ENCODE measurements around the gene RTN4R.

Gene RTN4R

DNA sequence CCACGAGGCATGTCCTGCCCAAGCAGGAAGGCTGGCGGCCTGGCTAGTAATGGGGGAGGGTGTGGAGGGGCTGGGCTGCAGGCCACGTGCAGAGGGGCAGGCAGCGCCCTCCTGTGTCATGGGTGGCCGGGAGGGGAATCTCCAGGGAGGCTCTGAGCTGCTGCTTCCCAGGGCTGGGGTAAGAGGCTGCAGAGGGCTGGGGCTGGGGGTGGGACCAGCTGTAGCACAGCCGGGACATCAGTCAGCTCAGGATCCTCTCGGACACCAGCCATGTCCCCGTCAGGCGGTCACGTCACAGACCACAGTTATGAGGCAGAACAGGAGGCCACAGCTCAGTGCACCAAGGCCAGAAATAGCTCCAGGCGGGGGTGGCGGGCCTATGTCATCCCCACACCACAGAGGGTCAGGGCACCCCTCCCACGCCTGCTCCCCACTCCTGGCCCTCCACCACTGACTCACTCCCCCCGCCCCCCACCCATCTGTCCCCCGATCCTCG, 21.1 kb downstream of the RTN4R start:
- H3K9me3 ChIP-seq (ENCODE audit: insufficient read depth, low read depth, low read length): no peaks in the 10 kb centered on the region
- peaks cover 17% of the 10 kb centered on the region for H3K4me1 ChIP-seq (ENCODE audit: insufficient read depth, low read length)
- no peaks in the 10 kb centered on the region for H3K27me3 ChIP-seq (ENCODE audit: insufficient read depth, low read length)
- H3K9ac ChIP-seq (ENCODE audit: low read depth, low read length): no peak overlapping the region
- no peaks in the 10 kb centered on the region for H3K36me3 ChIP-seq (ENCODE audit: insufficient read depth, low read length)
- 76% methylated on average over 15 of the region's 16 CpGs for WGBS
- no peak overlapping the region for H3K27ac ChIP-seq (ENCODE audit: low read depth, low read length)
- H3K4me3 ChIP-seq (ENCODE audit: low read length): no peak overlapping the region

GRCh38 chr22:20246368-20247009, 21.6 kb downstream of the RTN4R start:
- Histone ChIP-seq H3K27ac (ENCODE audit: low read depth, low read length) (peak overlapping the region; percentile 71), H3K4me3 (ENCODE audit: low read length) (no peak overlapping the region), H3K36me3 (ENCODE audit: insufficient read depth, low read length) (no peaks in the 10 kb centered on the region), H3K27me3 (ENCODE audit: insufficient read depth, low read length) (no peaks in the 10 kb centered on the region), H3K4me1 (ENCODE audit: insufficient read depth, low read length) (peaks cover 17% of the 10 kb centered on the region), H3K9ac (ENCODE audit: low read depth, low read length) (no peak overlapping the region), H3K9me3 (ENCODE audit: insufficient read depth, low read depth, low read length) (no peaks in the 10 kb centered on the region)
- 64% methylated on average over 19 of the region's 19 CpGs for WGBS

GRCh38 chr22:20245577-20246367, 22.3 kb downstream of the RTN4R start:
- peak overlapping the region; percentile 71 for H3K27ac ChIP-seq (ENCODE audit: low read depth, low read length)
- no peaks in the 10 kb centered on the region for H3K9me3 ChIP-seq (ENCODE audit: insufficient read depth, low read depth, low read length)
- H3K36me3 ChIP-seq (ENCODE audit: insufficient read depth, low read length): no peaks in the 10 kb centered on the region
- 67% methylated on average over 14 of the region's 14 CpGs for WGBS
- H3K4me3 ChIP-seq (ENCODE audit: low read length): no peak overlapping the region
- H3K9ac ChIP-seq (ENCODE audit: low read depth, low read length): no peak overlapping the region
- H3K4me1 ChIP-seq (ENCODE audit: insufficient read depth, low read length): peaks cover 17% of the 10 kb centered on the region
- H3K27me3 ChIP-seq (ENCODE audit: insufficient read depth, low read length): no peaks in the 10 kb centered on the region

DNA sequence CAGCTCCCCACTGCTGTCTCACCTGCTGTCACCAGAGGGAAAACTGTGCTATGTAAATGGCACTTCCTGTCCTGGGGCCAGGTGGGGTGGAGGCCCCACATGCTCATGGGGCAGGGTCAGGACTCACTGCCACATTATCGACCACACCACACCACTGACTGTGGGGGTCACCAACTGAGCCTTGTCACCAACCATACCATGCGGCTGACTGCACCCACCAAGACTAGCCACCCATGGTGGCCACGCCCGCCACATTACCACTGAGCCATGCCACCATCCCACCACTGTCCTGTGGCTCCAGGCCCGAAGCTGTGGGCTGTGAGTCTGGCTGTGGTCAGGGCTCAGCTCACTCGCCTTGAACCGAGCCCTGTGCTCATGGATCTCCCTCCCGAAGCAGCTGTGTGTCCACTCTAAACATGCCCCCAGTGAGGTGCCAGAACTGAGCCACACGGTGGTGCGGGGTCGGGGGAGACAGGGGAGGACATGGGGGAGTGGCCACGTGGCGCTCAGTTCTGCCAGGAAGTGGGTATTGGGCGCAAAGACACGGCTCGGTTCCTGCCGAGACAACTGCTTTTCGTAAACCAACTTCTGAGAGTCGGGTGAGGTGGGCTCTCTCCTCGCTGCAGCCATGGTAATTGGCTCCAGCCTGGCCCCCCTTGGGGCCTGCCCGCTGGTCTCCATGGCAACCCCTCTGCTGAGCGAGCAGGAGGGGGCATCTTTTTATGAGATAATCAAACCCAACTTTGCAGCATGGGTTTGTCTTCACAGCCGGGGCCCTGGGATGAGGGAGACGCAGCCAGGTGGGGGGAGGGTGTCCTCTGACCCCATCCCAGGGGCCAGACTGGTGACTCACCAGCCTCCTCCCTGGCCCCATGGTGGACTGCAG, 23.2 kb downstream of the RTN4R start:
- Histone ChIP-seq H3K27ac (ENCODE audit: low read depth, low read length) (0 out of 2 replicates have a peak overlapping the region, but pooled peaks have one; percentile 30), H3K9me3 (ENCODE audit: insufficient read depth, low read depth, low read length) (no peaks in the 10 kb centered on the region), H3K27me3 (ENCODE audit: insufficient read depth, low read length) (no peaks in the 10 kb centered on the region), H3K4me1 (ENCODE audit: insufficient read depth, low read length) (peaks cover 17% of the 10 kb centered on the region), H3K36me3 (ENCODE audit: insufficient read depth, low read length) (no peaks in the 10 kb centered on the region), H3K4me3 (ENCODE audit: low read length) (no peak overlapping the region), H3K9ac (ENCODE audit: low read depth, low read length) (no peak overlapping the region)
- 70% methylated on average over 22 of the region's 24 CpGs for WGBS

DNA sequence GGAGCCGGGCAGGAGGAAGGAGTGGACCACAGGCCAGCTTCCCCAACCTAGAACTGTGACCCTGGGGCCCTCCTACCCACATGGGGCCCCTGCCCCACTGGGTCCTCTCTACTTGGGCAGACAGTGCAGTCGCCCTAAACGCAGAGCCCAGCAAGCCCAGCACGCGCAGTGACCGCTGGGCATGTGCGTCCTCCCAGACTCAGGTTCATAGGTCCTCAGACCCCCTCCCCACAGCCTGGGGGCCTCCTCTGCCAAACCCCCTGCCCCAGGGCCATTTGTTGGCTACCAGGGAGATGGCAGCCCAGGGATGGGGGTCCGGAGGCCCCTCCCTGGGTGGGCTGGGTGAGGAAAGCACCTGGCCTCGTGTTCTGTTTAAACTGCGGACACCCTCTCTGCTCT, 23.9 kb downstream of the RTN4R start:
- Histone ChIP-seq H3K36me3 (ENCODE audit: insufficient read depth, low read length) (no peaks in the 10 kb centered on the region), H3K27ac (ENCODE audit: low read depth, low read length) (no peak overlapping the region), H3K4me1 (ENCODE audit: insufficient read depth, low read length) (peaks cover 17% of the 10 kb centered on the region), H3K9ac (ENCODE audit: low read depth, low read length) (no peak overlapping the region), H3K9me3 (ENCODE audit: insufficient read depth, low read depth, low read length) (no peaks in the 10 kb centered on the region), H3K27me3 (ENCODE audit: insufficient read depth, low read length) (no peaks in the 10 kb centered on the region), H3K4me3 (ENCODE audit: low read length) (no peak overlapping the region)
- WGBS: 82% methylated on average over 10 of the region's 10 CpGs

DNA sequence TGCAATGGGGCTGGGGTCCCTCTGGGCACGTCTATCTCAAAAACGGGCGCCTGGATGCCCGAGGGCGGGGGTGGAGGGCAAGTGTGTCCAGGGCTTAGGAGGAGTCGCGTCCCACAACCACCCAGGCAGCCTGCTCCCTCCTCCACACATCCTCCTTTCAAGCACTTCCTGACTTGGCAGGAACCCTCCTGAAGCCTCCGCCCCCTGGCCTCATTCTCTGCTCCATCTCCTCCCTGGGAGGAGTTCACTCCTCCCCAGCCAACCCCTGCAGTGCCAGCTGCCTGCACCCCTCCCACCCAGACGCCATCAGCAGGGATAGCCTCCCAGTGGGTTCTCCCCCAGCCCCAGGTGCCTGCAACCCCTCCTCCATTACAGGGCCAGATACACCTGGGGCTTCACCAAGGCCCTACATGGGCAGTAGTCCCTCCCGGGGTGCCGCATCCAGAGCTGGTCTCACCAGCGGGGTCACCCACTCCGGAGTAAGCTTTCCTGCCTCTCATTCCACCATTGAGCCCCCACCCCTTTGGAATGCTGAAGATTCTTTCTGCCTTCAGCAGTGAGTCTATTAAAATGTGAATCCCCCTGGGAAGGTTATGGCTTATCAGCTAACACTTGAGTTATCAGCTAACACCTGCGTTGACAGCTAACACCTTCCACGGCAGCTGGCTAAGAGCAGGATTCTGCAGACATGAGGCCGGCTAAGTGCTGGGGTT, 24.4 kb downstream of the RTN4R start:
- no peaks in the 10 kb centered on the region for H3K36me3 ChIP-seq (ENCODE audit: insufficient read depth, low read length)
- no peak overlapping the region for H3K27ac ChIP-seq (ENCODE audit: low read depth, low read length)
- no peak overlapping the region for H3K4me3 ChIP-seq (ENCODE audit: low read length)
- H3K9me3 ChIP-seq (ENCODE audit: insufficient read depth, low read depth, low read length): no peaks in the 10 kb centered on the region
- no peaks in the 10 kb centered on the region for H3K27me3 ChIP-seq (ENCODE audit: insufficient read depth, low read length)
- no peak overlapping the region for H3K9ac ChIP-seq (ENCODE audit: low read depth, low read length)
- H3K4me1 ChIP-seq (ENCODE audit: insufficient read depth, low read length): peaks cover 17% of the 10 kb centered on the region
- 41% methylated on average over 16 of the region's 16 CpGs for WGBS

GRCh38 chr22:20243176-20243536, 25.0 kb downstream of the RTN4R start:
- Histone ChIP-seq H3K9ac (ENCODE audit: low read depth, low read length) (no peak overlapping the region), H3K4me3 (ENCODE audit: low read length) (no peak overlapping the region), H3K27ac (ENCODE audit: low read depth, low read length) (no peak overlapping the region), H3K27me3 (ENCODE audit: insufficient read depth, low read length) (no peaks in the 10 kb centered on the region), H3K4me1 (ENCODE audit: insufficient read depth, low read length) (peaks cover 17% of the 10 kb centered on the region), H3K9me3 (ENCODE audit: insufficient read depth, low read depth, low read length) (no peaks in the 10 kb centered on the region), H3K36me3 (ENCODE audit: insufficient read depth, low read length) (no peaks in the 10 kb centered on the region)
- 84% methylated on average over 6 of the region's 6 CpGs for WGBS

DNA sequence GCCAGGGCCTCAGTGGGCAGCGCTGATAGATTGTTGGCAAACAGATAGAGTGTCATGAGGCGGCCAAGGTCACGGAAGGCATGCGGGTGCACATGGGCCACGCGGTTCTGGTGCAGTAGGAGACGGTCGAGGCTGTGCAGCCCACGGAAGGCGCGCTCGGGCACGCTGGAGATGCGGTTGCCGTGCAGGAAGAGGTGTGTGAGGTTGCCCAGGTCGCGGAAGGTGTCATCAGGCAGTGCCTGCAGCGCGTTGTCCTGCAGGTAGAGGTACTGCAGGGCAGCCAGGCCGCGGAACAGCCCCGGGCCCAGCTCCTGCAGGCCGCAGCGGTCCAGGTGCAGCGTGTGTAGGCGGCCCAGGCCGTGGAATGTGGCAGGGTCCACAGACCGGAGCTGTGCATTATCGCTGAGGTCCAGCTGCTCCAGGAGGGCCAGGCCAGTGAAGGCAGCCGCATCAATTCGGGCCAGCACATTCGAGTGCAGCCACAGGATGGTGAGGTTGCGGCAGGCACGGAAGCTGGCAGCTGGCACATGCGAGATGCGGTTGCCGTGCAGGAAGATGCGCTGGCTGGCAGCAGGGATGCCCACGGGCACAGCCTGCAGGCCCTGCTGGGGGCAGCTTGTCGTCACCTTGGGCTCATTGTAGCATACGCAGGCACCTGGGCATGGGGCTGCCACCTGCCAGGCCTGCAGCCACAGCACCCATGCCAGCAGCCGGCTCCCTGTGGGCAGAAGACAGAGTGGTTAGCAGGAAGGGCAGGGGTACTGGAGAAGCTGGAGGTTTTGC, 25.5 kb downstream of the RTN4R start:
- no peak overlapping the region for H3K4me3 ChIP-seq (ENCODE audit: low read length)
- H3K4me1 ChIP-seq (ENCODE audit: insufficient read depth, low read length): peaks cover 17% of the 10 kb centered on the region
- no peaks in the 10 kb centered on the region for H3K9me3 ChIP-seq (ENCODE audit: insufficient read depth, low read depth, low read length)
- 96% methylated on average over 42 of the region's 42 CpGs for WGBS
- H3K27me3 ChIP-seq (ENCODE audit: insufficient read depth, low read length): no peaks in the 10 kb centered on the region
- H3K9ac ChIP-seq (ENCODE audit: low read depth, low read length): no peak overlapping the region
- no peaks in the 10 kb centered on the region for H3K36me3 ChIP-seq (ENCODE audit: insufficient read depth, low read length)
- H3K27ac ChIP-seq (ENCODE audit: low read depth, low read length): no peak overlapping the region

DNA sequence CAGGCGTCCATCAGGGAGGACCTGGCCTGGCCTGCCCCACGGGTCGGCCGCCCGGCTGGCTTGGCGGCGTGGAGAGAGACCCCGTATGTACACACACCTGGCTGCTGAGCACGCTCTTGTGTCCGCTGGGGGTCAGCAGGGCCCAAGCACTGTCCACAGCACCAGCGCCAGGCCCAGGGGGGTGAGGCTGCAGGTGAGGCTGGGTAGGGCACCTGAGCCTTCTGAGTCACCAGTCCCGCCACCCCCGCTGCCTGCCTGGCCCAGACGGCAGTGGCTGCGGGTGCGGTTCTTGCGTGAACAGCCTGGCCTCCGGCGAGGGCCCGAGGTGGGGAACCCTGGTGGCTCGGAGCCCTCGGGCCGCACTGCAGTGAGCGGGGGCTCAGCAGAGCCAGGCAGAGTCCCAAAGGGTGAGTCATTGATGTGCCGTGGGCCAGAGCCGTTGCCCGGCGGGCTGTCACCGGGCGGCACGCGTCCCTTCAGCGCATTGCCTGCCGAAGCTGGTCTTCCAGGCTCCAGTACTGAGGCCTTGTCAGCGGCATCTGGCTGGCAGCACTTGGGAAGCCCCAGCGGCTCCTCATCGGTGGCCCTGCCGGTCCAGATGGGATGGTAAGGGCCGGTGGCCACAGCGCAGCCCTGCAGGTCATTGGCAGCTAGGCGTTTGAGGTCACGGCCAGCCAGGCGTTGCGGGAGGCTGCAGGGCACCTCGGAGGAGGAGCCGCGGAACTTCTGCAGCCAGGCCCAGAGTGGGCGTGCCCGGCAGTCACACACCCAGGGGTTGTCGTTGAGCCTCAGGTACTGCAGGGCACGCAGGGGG, 26.3 kb downstream of the RTN4R start:
- no peak overlapping the region for H3K27ac ChIP-seq (ENCODE audit: low read depth, low read length)
- no peaks in the 10 kb centered on the region for H3K36me3 ChIP-seq (ENCODE audit: insufficient read depth, low read length)
- 94% methylated on average over 51 of the region's 51 CpGs for WGBS
- H3K4me3 ChIP-seq (ENCODE audit: low read length): no peak overlapping the region
- H3K9me3 ChIP-seq (ENCODE audit: insufficient read depth, low read depth, low read length): no peaks in the 10 kb centered on the region
- peaks cover 16% of the 10 kb centered on the region for H3K4me1 ChIP-seq (ENCODE audit: insufficient read depth, low read length)
- H3K27me3 ChIP-seq (ENCODE audit: insufficient read depth, low read length): no peaks in the 10 kb centered on the region
- H3K9ac ChIP-seq (ENCODE audit: low read depth, low read length): no peak overlapping the region; the same call in 1 of the 2 replicates

Data from HUES64 (cell line).